ENCODE measurements around the gene WDPCP.
"Not testable (repeated sequence)": the region's sequence is repeated elsewhere in the genome, so short reads cannot be mapped to it uniquely, and the experiment has no call there.

WDPCP gene

GRCh38 chr2:63092401-63092800, 495.9 kb downstream of the WDPCP start:
- DNase-seq, result no peak

- DNase-seq, result no peak
These were observed 501.6 kb downstream of the WDPCP start for GRCh38 chr2:63086687-63087086.

DNA sequence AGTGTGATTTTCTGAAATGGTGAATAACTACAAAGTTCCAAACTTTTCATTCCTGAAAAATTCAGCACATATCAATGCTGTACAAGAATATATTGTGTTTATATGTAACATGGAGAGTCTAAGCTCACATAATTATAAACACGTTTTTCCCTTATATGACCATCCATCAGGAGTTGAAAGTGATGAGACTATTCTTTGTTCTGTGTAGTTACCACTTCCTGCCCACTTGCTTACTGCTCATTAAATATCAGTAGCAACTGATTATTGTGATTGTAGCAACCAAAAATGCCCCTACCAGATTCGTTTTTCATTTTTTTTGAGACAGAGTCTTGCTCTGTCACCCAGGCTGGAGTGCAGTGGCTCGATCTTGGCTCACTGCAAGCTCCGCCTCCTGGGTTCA, 506.9 kb downstream of the WDPCP start:
- DNase-seq, result no peak

DNA sequence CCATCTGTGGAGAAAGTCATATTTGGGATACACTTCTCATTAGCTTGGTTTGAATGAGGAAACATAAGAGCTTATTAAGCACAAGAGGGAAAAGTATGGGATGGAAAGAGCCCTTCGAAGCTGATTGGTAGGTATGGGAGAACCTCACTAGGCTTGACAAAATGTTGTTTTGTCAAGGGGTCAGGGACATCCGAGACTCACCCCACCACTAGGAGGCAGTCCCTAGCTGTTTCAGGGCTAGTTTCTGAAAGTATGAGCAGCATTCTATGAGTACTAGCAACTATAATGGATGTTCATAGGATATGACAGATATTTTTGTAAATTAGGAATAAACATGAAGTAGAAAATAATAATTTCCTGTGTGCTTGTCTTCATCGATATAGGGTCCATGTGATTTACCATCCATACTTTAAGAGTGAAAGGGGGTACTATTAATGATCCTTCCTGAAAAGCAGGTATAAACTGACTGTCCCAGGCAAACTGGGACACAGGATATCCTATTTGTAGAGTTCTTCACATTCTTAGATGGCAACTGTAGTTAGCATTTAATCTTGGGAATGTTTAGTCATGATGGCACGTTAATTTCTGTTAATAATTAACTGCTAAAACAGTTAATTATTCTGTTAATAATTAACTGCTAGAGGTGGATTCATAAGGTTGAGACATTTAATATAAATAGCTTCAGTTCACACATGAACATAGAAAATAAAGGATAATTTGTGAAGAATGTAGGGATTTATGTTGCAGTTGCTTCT, 509.2 kb downstream of the WDPCP start:
- peak; percentile 36 for DNase-seq

DNA sequence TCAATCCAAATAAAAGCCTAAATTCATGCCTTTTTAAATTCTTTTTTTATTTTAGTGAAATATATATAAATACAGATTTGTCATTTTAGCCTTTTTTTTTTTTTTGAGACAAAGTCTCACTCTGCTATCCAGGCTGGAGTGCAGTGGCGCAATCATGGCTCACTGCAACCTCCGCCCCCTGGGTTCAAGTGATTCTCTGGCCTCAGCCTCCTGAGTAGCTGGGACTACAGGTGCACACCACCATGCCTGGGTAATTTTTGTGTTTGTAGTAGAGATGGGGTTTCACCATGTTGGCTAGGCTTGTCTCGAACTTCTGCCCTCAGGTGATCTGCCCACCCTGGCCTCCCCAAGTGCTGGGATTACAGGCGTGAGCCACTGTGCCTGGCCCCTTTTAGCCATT, 513.9 kb downstream of the WDPCP start:
- not testable (repeated sequence) for DNase-seq

- DNase-seq, result no peak
These were observed 514.3 kb downstream of the WDPCP start for GRCh38 chr2:63073994-63074393.

GRCh38 chr2:63071664-63072063, 516.6 kb downstream of the WDPCP start:
- no peak for DNase-seq

Data from activated CD4-positive, alpha-beta T cell treated with anti-CD3 and anti-CD28 coated beads for 48 hours (primary cell).